SW480 (cell line): Measurements from ENCODE around the gene SEC14L3.

ENCODE experiments used
- DNase-seq: peaks from one replicate; pipeline ENCODE4 v3.0.0-alpha.2; 2016; ENCODE audit warnings: low spot score

SEC14L3 gene

GRCh38 chr22:30444632-30445437 is 27.0 kb downstream of the SEC14L3 start:
- DNase-seq, result peak; percentile 51

DNA sequence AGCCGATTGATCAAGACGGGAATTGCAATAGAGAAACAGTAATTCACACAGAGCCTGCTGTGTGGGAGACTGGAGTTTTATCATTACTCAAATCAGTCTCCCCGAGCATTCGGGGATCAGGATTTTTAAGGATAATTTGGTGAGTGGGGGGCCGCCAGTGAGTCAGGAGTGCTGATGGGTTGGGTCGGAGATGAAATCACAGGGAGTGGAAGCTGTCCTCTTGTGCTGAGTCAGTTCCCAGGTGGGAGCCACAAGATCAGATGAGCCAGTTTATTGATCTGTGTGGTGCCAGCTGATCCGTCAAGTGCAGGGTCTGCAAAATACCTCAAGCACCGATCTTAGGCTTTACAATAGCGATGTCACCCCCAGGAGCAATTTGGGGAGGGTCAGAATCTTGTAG is 30.7 kb downstream of the SEC14L3 start:
- no peak for DNase-seq

DNA sequence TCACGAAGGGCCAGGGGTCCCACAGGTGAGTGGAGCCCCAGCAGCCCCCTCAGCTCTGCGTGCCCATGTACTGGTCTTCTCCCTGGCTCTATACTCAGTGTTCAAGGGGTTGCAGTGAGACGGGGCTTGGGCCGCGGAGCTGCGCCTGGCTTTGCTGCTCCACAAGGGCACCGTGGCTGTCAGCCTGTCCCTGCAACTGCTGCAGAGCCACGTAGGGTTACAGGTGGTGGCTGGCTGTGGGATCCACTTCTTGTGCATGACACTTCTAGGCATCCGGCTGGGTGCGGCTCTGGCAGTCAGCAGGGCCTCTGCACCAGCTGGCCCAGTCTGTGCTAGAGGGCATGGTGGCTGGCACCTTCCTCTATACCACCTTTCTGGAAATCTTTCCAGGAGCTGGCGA is 32.0 kb downstream of the SEC14L3 start:
- DNase-seq, result no peak

DNA sequence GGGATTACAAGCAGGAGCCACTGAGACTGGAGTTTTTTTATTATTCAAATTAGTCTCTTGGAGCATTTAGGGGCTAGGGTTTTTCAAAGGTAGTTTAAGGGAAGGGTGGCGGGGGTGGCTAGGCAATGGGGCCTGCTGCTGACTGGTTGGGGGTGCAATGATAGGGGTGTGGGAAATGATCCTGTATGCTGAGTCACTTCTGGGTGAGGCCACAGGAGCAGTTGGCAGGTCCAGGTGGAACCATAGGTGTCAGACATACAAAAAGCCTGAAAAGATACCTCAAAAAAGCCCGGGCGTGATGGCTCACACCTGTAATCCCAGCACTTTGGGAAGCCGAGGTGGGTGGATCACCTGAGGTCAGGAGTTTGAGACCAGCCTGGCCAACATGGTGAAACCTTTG is 32.6 kb downstream of the SEC14L3 start:
- DNase-seq, result no peak

DNA sequence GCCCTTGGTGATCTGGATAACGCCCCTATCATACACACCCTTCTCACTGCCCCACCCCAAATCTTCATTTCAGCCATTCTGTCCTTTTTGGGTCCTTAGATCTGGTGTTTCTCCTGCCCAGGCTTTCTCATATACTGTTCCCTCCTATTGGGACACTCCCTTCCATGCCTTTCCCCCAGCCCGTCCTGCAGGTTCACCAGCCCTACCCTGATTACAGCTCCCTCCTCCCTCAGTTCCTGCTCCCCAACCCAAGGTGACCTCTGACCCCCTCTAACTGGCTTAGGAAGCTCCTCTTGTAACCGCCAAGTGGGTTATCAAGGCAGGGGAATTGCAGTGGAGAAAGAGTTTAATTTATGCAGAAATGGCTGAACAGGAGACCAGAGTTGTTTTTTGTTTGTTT is 33.3 kb downstream of the SEC14L3 start:
- no peak for DNase-seq

- DNase-seq, result no peak
Measured at GRCh38 chr22:30436196-30436595, 35.6 kb downstream of the SEC14L3 start.

GRCh38 chr22:30435674-30436126 is 36.1 kb downstream of the SEC14L3 start:
- no peak for DNase-seq

GRCh38 chr22:30434843-30435242 is 37.0 kb downstream of the SEC14L3 start:
- peak; percentile 42 for DNase-seq

- DNase-seq, result no peak
Measured at GRCh38 chr22:30433773-30434172, 38.0 kb downstream of the SEC14L3 start.

GRCh38 chr22:30433227-30433626 is 38.6 kb downstream of the SEC14L3 start:
- no peak for DNase-seq

GRCh38 chr22:30432520-30432919 is 39.3 kb downstream of the SEC14L3 start:
- no peak for DNase-seq

DNA sequence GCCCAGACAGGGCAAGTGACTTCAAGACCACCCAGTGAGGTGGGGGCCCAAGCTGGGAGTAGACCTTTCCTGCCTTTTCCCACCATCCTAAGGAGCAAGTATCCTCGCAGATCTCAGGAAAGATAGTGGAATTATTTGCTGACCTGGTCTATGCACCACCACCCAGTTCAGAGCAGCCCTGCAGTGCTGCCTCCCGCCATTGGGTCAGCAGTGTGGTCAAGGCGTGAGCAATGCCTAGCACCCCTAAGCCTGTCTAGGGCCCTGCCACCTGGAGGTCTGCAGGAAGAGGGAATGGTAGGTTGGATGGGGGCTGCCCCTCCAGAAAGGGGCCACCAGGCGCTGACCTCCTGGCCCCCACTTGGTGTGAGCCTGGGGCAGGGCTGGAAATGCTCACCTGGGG is 39.7 kb downstream of the SEC14L3 start:
- DNase-seq, result no peak

- DNase-seq, result no peak
Measured at GRCh38 chr22:30430933-30431332, 40.9 kb downstream of the SEC14L3 start.

GRCh38 chr22:30429887-30430286 is 41.9 kb downstream of the SEC14L3 start:
- DNase-seq, result no peak

GRCh38 chr22:30427871-30428270 is 43.9 kb downstream of the SEC14L3 start:
- DNase-seq, result no peak

DNA sequence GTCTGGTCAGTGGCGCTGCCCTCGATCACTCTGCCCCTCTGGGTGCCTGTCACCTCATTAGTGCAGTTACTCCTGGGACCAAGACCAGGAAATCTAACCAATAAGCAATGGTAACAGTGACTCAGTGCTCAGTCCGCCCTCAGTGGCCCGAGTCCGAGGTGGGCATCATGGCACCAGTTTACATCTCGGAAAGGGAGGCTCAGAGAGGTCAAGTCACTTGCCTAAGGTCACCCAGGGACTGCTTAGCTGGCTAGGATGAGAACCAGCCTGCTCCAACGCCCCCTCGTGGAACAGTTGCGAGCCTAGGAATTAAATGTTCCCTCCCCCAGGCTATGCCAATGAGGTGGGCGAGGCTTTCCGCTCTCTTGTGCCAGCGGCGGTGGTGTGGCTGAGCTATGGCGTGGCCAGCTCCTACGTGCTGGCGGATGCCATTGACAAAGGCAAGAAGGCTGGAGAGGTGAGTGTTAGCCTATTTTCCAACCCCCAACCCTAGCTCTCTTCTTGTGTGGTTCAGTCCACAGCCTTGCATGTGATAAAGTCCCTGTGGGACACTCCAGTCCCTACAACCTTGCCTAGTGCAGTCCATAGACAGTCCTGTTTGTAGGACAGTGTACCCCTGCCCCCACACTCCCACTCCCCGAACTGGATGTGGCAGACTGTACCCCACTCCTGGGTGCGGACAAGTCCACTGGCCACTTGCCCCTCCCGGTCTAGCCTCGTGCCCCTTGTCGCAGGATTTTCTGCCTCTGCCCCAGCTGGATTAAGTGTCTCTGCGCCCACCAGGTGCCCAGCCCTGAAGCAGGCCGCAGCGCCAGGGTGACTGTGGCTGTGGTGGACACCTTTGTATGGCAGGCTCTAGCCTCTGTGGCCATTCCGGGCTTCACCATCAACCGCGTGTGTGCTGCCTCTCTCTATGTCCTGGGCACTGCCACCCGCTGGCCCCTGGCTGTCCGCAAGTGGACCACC is 45.1 kb downstream of the SEC14L3 start:
- peak; percentile 87 for DNase-seq

DNA sequence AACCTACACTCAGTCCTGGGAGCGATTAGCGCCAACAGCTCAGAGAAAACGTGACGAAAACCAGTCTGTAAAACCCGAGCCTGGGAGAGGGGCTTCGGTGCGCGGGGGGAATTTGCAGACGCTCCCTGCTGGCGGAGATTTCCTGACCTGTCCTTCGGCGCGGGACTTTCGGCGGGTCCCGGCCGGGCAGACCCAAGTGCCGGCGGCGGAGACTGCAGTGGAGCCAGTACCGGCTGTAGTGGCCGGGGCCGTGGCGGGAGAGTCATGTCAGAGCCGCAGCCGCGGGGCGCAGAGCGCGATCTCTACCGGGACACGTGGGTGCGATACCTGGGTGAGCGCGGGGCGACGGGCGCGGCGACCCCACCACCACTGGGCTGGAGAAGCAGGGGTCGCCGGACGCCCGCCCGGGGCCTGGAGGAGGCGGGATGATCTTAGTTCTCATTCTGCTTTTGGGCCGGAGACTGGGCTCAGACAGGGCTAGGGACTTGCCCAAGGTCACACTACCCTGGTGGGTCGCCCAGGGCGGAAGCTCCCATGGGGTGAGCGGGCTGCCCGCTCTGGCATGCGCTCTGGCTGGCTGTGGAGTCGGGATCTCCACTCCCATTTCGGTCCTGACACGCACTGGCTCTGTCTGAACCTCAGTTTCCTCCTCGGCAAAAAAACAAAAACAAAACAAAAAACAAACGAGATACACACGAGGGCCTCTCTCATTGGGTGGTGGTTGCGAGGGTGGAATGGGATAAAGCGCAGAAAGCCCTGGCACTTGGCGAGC is 46.0 kb downstream of the SEC14L3 start, which contains the start of gene MTFP1:
Gene MTFP1 (plus strand): TSS at position 153 of the 772 bp plus-strand sequence. CDS start 112 bp downstream, at position 265.
- DNase-seq, result peak; percentile 75

GRCh38 chr22:30425327-30425615 is 46.5 kb downstream of the SEC14L3 start:
- no peak for DNase-seq

GRCh38 chr22:30424534-30425326 is 47.1 kb downstream of the SEC14L3 start:
- DNase-seq, result peak; percentile 23

DNA sequence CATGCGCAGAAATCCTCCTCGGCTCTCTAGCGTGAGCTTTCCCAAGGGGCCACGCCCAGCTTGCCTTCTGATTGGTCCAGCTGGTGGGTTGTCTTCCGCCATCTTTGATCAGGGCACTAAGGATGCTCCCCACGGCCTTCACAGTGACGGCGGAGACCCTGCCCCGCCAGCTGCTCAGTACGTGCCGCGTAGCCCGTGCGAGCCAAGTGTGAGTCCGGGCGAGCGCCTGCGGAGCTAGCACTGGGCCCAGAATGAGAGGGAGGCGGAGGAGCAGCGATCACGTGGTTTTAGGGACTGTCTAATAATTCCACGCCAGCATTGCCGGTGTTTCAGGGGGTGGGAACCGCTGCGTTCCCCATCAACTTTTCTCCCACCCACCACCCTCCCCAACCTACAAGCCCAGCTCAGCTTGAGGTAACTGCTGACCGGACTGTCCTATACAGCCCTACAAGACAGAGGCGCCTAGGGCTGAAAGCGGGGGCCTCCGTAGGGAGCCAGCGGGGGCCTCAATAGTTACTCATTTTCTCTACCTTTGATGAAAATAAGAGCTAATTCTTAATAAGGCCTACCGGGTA is 47.8 kb downstream of the SEC14L3 start:
- peak; percentile 99 for DNase-seq
